ENCODE data around the gene MPV17L. TPM values are rescaled to one million over a fixed set of nuclear protein-coding genes. Genes with fewer than 3 reads are reported as not detected.
"Not testable (repeated sequence)": the region's sequence is repeated elsewhere in the genome, so short reads cannot be mapped to it uniquely, and the experiment has no call there.

Gene MPV17L
- total and polyA plus RNA-seq, 2 donors (not counting 3 experiments of a cell fraction or from before 2014, with no cell fraction given) = 0.06 to 0.22 TPM

DNA sequence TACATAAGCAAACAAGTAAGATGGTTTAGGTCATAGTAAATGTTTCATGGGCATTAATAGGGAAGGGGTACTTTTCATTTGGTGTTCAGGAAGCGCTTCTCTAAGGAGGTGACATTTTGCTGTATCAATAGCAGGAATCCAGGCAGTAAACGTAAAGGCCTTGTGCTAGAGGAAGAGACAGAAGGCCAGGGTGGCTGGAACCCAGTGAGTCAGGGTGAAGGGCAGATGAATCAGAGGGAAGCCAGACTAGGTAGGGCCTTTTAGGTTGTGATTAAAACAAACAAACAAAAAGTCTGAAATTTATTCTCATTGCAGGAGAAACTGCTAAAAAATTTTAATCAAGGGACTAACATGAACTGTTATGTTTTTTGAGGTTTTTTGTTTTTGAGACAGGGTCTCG is 45.3 kb downstream of the MPV17L start:
- H3K9me1 ChIP-seq (replicated peaks; ENCODE audit: control insufficient read depth, extremely low read depth, insufficient read depth, low read length) = no peaks in the 10 kb centered on the region
- no peak overlapping the region for H3K4me3 ChIP-seq (replicated peaks in 1 of 3; ENCODE audit: insufficient read depth in 1 of 3, low read depth in 1 of 3, low read length in 3 of 3)
- no peak for TF ChIP-seq MYC (IDR thresholded peaks at IDR 0.05; ENCODE audit: low read depth, low read length)
- TF ChIP-seq FOS (IDR thresholded peaks at IDR 0.05; ENCODE audit: borderline replicate concordance, insufficient read depth, low read length) = peak; percentile 54
- dilution Hi-C loops (cut with MboI; ENCODE audit: extremely low pct_ligation_motif_present, low sequenced_read_pairs) = no loop called here
- ChIA-PET CTCF (interaction anchor here (1.2 to 2.2 kb wide), 2 partner anchors 11 to 13 kb away, joined by 4 to 8 read pairs; no protein-coding TSS in a partner anchor), POLR2A (no interaction called here)
- FAIRE-seq (peak; percentile 33), DNase-seq (ENCODE audit: low read depth, low spot score) (peak; percentile 26)
- H3K9me3 ChIP-seq (replicated peaks; ENCODE audit: control insufficient read depth, insufficient read depth, low read length) = no peaks in the 10 kb centered on the region
- H3K4me2 ChIP-seq (ENCODE audit: insufficient read depth, low read length) = no peak overlapping the region
- H3K4me1 ChIP-seq (ENCODE audit: control insufficient read depth, extremely low read depth, insufficient read depth, low read length) = peaks cover 3% of the 10 kb centered on the region
- no peaks in the 10 kb centered on the region for H3K79me2 ChIP-seq (ENCODE audit: control insufficient read depth, insufficient read depth, low read length)
- H3K9ac ChIP-seq (replicated peaks; ENCODE audit: extremely low read depth, insufficient read depth, low read length) = no peak overlapping the region
- no TSS peak for BruUV-seq (replicated peaks)
- H3K27ac ChIP-seq (ENCODE audit: insufficient read depth, low read depth, low read length) = no peak overlapping the region
- H2AFZ ChIP-seq (ENCODE audit: low read depth, low read length) = no peak overlapping the region
- H3K27me3 ChIP-seq (ENCODE audit: control insufficient read depth in 2 of 2, insufficient read depth in 2 of 2, low read length in 2 of 2) = no peaks in the 10 kb centered on the region
- no peaks in the 10 kb centered on the region for H4K20me1 ChIP-seq (replicated peaks; ENCODE audit: control insufficient read depth, extremely low read depth, insufficient read depth, low read length)
- H3K36me3 ChIP-seq (ENCODE audit: control insufficient read depth in 2 of 2, extremely low read depth in 1 of 2, insufficient read depth in 2 of 2, low read length in 2 of 2) = no peaks in the 10 kb centered on the region
- intact Hi-C loops (cut with micrococcal nuclease) = no loop called here

DNA sequence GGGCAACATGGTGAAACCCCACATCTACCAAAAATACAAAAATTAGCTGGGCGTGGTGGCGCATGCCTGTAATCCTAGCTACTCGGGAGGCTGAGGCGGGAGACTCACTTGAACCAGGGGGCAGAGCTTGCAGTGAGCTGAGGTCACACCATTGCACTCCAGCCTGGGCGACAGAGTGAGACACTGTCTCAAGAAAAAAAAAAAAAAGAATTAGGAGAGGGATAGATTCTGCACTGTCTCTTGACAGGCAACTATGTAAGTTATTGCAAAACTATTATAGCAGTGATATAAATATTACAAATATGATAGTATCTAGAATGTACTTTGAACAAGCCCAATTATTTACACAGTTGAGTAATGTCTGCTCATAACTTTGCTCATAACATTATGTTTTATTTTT is 46.6 kb downstream of the MPV17L start:
- intact Hi-C loops (cut with micrococcal nuclease); H2AFZ ChIP-seq (ENCODE audit: low read depth, low read length); H3K4me3 ChIP-seq (replicated peaks in 1 of 3; ENCODE audit: insufficient read depth in 1 of 3, low read depth in 1 of 3, low read length in 3 of 3); H3K27ac ChIP-seq (ENCODE audit: insufficient read depth, low read depth, low read length); H4K20me1 ChIP-seq (replicated peaks; ENCODE audit: control insufficient read depth, extremely low read depth, insufficient read depth, low read length); H3K27me3 ChIP-seq (ENCODE audit: control insufficient read depth in 2 of 2, insufficient read depth in 2 of 2, low read length in 2 of 2); H3K9me3 ChIP-seq (replicated peaks; ENCODE audit: control insufficient read depth, insufficient read depth, low read length); DNase-seq (ENCODE audit: low read depth, low spot score); H3K9ac ChIP-seq (replicated peaks; ENCODE audit: extremely low read depth, insufficient read depth, low read length); H3K79me2 ChIP-seq (ENCODE audit: control insufficient read depth, insufficient read depth, low read length); BruUV-seq (replicated peaks); H3K4me1 ChIP-seq (ENCODE audit: control insufficient read depth, extremely low read depth, insufficient read depth, low read length); FAIRE-seq; dilution Hi-C loops (cut with MboI; ENCODE audit: extremely low pct_ligation_motif_present, low sequenced_read_pairs); H3K36me3 ChIP-seq (ENCODE audit: control insufficient read depth in 2 of 2, extremely low read depth in 1 of 2, insufficient read depth in 2 of 2, low read length in 2 of 2); H3K4me2 ChIP-seq (ENCODE audit: insufficient read depth, low read length); H3K9me1 ChIP-seq (replicated peaks; ENCODE audit: control insufficient read depth, extremely low read depth, insufficient read depth, low read length): not testable (repeated sequence)
- POLR2A ChIA-PET = interaction anchor here (0.6 kb wide), 1 partner anchor 566 kb away, joined by 3 read pairs; no protein-coding TSS in a partner anchor
- CTCF ChIA-PET = interaction anchor here (3.5 kb wide), 1 partner anchor 15 kb away, joined by 15 read pairs; no protein-coding TSS in a partner anchor
